GM19395 (cell line): ENCODE measurements around the gene MAD1L1.
"Not testable (repeated sequence)": the region's sequence is repeated elsewhere in the genome, so short reads cannot be mapped to it uniquely, and the experiment has no call there.

Experiments used
- ATAC-seq: cut with Tn5 transposase; IDR thresholded peaks from one replicate; pipeline ENCODE4 v1.9.1; 2021; ENCODE audit warnings: mild to moderate bottlenecking, moderate library complexity; ENCODE audit not compliant: unreplicated experiment

The MAD1L1 gene

GRCh38 chr7:1831471-1831870 is 401.3 kb downstream of the MAD1L1 start:
- not testable (repeated sequence) for ATAC-seq

GRCh38 chr7:1829668-1830067 is 403.1 kb downstream of the MAD1L1 start:
- not testable (repeated sequence) for ATAC-seq

- ATAC-seq: no peak
Measured at GRCh38 chr7:1829111-1829510, 403.6 kb downstream of the MAD1L1 start.

GRCh38 chr7:1828170-1828569 is 404.6 kb downstream of the MAD1L1 start:
- ATAC-seq: not testable (repeated sequence)

- ATAC-seq: not testable (repeated sequence)
Measured at GRCh38 chr7:1827521-1827981, 405.2 kb downstream of the MAD1L1 start.

- ATAC-seq: not testable (repeated sequence)
Measured at GRCh38 chr7:1826931-1827330, 405.8 kb downstream of the MAD1L1 start.

- no peak for ATAC-seq
Measured at GRCh38 chr7:1825897-1826741, 406.6 kb downstream of the MAD1L1 start.

- ATAC-seq: not testable (repeated sequence)
Measured at GRCh38 chr7:1825647-1825896, 407.2 kb downstream of the MAD1L1 start.

GRCh38 chr7:1824882-1825646 is 407.7 kb downstream of the MAD1L1 start:
- not testable (repeated sequence) for ATAC-seq

GRCh38 chr7:1824151-1824881 is 408.4 kb downstream of the MAD1L1 start:
- not testable (repeated sequence) for ATAC-seq

- ATAC-seq: no peak
Measured at GRCh38 chr7:1823376-1824150, 409.2 kb downstream of the MAD1L1 start.

- no peak for ATAC-seq
Measured at GRCh38 chr7:1819259-1819841, 413.4 kb downstream of the MAD1L1 start.

GRCh38 chr7:1818575-1819258 is 414.0 kb downstream of the MAD1L1 start:
- ATAC-seq: no peak

- ATAC-seq: no peak
Measured at GRCh38 chr7:1817061-1817712, 415.6 kb downstream of the MAD1L1 start.

GRCh38 chr7:1816451-1816850 is 416.3 kb downstream of the MAD1L1 start:
- ATAC-seq: not testable (repeated sequence)

- not testable (repeated sequence) for ATAC-seq
Measured at GRCh38 chr7:1815551-1816281, 417.0 kb downstream of the MAD1L1 start.

- no peak for ATAC-seq
Measured at GRCh38 chr7:1815051-1815481, 417.7 kb downstream of the MAD1L1 start.

- ATAC-seq: no peak
Measured at GRCh38 chr7:1814089-1814811, 418.5 kb downstream of the MAD1L1 start.
